Dedifferentiated amniotic fluid mesenchymal stem cell (primary cell): ENCODE results near the gene SLC37A1.

Experiments used
- DNase-seq: peaks from one replicate; pipeline ENCODE4 v3.0.0-alpha.2; 2016; ENCODE audit errors: extremely low spot score

Gene SLC37A1

DNA sequence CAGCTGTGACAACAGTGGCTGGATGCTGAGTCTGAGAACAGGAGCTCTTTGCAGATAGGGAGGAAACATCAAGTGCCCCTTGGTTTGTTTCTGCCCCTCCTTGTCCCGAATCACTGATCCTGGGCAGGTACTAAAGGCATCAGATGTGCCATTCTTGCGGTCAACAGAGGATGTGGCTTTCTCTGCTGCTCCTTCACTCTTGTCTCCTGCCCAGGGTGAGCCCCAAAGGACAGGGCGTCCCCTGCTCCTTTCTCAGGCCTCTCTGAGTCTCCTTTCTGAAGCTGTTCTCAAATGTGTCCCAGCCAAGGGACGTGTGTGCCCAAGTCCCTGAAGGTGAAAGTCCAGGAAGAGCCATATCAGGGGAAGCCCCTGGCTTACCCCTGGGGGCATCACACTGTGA, 31.7 kb downstream of the SLC37A1 start:
- no peak for DNase-seq

DNA sequence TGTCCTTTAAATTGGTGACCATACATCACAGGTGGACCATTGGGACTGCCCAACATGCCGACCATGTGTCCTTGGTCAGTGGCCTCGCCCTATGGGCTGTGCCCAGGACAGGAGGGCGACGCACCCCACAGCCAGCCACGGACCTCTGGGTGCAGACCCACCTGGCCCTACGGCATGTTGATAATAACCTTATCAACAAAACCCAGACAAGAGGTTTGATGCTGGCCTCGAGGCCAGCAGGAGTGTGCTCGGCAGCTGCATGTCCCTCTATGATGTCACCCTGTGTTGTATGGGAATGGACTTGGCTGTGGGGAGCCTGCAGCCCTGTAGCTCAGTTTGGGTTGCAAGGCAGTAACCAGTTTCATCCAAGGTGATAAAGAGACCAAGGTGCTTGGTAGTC, 32.1 kb downstream of the SLC37A1 start:
- no peak for DNase-seq

DNA sequence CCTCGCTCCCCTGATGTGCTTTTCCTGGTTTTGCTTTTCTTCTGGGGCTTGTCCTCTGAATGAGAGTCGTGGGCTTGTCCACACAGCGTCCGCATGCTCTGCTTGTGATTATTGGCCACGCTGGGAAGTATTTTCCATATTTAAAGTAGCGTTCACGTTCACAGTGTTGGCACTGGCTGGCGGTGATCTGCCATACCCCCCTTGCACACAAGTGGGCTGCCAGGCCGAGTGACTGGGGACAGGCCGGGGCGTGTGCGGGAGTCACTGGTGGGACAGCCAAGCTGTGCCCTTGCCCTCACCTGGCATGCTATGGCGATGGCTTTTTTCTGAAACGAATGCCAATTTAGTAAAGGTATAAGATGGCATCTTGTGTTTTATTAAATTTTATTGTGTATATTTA, 32.8 kb downstream of the SLC37A1 start:
- no peak for DNase-seq

DNA sequence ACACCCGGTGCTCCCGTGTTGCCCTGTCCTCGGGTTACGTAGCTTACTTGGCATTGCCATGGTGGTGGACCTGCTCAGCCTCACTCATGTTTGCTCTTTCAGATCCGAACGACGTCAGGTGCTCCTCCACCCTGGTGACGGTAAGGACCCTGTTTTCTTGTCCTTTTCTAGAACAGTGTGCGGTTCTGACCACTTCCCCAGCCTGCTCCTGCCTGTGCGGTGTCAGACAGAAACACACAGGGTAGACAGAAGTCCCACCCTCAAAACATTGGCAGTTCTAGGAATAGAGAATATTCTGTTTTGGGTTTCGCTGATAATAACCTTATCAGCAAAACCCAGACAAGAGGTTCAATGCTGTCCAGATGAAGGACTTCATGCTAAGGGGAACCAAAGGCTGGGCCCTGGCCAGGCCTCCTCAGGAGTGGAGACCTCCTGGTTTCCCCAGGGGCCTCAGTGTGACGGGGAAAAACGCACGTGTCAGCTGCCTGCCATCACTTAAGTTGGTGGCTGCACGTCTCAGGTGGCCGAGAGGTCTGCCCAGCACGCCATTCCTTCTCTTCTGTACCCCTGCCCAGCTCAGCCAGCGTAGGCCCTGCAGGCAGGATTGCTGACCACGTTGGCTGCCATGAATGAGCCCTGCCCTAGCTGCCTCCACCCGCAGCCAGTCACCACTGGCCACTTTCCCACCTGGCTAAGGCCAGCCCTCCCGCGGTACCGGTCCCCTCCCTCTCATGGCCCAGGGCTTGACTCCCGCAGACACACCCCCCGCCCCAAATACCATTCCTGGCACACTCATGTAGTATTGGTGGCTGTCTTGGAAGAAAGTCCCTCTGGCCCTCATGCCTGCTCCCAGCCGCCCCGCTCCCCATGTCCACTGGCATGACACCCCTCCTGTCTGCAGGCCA, 33.6 kb downstream of the SLC37A1 start:
- DNase-seq = no peak

DNA sequence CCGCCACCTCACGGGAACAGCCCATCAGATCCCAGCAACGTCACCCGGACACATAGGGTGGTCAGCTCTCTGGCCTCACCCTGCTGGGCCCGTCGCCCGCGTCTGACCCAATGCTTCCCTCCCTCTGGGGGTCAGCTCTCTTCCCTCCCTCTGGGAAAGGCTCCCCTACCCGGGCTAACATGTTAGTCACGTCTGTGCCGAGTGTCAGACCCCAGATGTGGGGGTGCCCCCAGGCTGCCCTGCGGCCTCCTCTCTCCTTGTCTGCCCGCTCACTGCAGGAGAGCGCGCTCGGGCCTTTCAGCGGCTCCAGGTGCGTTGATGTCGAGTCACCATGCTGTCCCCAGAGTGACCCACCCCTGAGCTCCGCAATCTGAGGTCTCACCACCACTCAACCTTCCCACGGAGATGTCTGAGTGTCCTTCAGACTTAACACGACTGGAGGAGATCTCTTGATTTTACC, 34.3 kb downstream of the SLC37A1 start:
- DNase-seq = no peak

DNA sequence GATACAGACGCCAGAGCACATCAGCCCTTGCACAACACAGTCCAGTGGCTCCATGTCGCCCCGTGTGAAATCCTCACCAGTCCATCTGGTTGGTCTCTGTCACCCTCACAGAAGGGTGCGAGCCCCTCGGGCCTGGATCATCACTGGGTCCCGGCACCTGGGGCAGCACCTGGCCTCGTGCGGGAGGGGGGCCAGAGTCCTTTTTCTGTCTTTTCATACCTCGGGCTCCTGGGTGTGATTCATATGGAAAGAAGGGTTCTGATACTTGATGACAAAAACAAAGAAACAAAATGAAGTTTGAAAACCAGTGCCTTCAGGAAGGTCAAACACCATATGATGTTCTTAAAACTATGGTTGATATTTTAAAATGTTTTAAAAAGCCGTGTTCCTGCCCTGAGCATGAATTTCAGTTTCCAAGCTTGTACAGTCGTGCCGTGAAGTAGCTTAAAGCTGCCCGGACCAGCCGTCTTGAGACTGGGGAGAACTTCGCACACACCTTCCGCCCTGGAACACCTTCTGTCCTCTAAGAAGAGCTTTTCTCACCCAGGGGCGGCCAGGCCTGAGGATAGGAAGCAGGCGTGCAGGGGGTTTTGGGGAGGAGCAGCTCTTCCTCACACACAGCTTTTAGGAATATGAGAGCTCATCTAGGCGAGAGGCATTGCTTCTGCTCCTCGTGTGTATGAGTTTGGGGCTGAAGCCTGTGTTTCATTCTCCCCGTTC, 35.2 kb downstream of the SLC37A1 start:
- no peak for DNase-seq

DNA sequence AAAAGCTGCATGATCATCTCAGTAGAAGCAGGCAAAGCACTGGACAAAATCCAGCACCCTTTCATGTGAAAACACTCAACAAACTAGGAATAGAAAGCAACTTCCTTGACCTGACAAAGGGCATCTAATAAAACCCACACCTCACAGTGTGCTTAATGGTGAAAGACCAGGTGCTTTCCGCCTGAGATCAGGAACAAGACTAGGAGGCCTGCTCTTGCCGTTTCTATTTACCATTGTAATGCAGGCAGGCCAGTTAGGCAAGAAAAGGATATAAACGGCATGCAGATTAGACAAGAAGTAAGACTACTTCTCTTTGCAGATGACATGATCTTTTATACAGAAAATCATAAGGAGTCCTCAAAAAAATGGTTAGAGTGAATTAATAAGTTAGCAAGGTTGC, 37.2 kb downstream of the SLC37A1 start:
- no peak for DNase-seq

DNA sequence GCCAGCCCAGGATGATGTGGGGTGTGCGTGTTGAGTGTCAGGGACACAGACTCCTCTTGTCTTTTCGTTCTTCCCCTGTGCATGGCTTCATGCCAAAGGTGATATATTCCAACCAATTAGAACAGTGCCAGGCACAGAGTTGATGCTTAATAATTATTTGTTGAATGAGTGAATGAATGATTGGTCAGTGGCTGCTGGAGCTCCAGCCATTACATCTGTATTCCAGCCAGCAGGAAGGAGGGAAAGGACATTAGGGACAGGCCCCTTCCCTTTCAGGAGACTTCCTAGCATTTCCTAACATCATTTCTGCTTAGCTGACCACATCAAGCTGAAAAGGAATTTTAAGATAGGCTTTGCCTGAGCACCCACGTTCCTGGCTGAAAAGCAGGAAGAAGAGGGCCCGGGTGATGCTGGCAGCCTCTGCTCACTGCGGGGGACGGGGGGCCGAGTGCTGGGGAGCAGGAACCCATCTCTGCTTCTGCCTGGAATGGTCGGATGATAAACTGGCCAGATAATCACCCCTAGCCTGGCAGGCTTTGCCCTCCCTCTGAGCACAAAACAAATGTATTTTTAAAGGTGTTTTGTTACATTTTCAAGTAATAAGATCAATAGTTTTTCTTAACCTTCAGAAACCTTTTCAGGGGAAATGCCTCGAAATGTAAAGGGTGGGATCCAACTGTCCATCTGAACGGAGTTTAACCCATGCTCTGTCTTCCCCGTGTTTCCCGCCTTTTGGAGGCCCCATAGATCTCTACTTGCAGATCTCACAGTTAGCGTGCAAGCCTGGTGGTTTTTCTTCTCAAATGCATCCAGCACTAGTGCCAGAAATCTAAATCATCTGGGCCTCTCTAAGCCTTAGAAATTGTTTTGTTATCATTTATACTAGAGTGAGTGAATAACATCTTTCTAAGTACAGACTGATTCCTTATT, 39.0 kb downstream of the SLC37A1 start:
- DNase-seq = no peak

DNA sequence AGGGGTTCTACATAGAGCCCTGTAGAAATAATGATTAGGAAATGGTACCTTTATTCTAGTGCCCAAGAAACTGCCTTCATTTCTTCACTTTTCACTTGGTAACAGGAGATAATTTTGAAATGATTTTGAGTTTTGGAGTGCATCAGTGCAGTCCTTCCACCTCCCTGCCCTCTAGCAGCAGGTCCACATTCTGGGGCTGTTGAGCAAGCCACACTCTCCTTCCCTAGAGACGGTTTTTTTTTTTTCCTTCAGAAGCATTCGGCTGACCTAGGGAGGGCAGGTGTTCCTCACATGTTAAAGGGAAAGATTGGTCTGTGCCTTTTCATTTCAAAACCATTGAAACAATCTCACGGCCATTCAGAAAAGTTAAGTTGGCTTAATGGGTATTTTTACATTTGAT, 39.8 kb downstream of the SLC37A1 start:
- DNase-seq = no peak

DNA sequence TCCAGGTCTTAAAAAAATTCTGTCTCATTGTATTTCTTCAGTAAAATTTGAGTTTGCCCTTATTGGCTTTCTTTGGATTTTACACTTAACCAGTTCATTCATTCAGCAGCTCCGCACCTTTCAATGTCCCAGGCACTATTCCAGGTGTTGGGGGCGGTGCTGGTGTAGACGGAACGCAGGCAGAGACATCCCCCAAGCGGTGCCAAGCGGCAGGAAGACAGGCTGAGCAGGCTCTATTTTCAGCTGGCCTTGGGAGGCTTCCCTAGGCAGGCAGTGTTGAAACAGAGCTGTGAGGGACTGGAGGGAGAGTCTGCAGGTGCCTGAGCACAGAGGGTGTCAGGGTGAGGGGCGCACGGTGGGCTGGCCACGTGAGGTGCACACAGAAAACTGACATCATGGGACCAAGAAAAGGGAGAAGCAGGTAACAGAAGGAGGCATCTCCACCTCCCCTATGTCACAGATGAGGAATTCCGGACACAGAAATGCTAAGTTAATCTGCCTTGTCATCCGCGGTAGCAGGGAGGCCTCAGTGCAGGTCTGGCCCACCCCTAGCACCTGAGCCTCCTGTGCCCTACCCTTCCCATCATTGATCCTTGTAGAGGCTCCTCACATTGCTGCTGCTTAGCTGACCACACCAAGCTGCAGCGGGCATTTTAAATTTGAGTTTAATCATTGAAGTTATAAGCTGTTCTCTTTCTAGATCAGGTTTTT, 40.8 kb downstream of the SLC37A1 start:
- no peak for DNase-seq

DNA sequence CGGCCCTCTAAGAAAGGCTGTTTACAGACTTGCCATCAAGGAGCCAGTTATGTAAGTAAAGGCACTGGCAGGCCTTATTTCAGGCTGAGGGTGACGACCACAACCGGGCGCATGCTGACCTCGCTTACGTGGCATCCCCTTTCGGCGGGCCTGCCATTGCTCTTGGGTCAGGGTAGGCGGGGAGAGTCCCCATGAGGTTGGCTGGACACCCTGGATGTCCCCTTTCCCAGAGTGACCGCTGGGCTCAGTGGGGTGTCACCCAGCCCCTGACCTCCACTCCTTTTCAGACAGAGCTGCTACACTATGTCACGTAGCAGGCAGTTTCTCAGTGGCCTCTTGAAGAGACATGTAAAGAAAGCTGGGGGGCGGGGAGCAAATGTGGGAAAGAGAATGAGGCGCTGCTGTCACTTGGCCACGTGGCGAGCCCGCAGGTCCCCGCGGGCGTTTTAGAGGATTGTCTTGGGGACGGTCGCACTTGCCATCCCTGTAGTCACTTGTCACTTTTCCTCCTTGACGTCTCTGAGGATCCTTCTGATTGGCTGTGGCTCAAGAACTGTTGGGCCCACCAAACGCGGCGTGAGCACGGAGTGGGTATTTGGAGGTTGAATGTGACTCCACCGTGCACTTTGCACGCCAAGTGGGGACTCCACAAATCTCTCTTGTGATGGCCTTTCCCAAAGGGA, 42.2 kb downstream of the SLC37A1 start:
- DNase-seq = no peak

DNA sequence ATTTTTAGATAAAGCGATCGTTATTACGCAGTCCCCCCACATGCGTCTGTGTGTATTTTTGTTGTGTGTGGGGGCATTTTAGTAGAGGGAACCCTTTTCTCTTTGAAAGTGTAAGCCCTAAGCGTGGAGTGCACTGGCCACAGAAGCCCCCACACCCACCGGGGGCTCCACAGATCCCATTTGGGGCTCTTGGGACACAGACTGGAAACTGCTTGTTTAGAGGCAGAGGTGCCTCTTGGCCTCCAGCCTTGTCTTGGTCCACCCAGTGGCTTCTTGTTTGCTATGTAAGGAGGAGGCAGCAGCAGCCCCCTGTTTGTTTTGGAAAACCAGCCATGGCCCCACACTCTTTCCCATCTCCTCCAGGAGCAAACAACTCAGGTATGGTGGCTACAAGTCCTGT, 42.8 kb downstream of the SLC37A1 start:
- DNase-seq = no peak

DNA sequence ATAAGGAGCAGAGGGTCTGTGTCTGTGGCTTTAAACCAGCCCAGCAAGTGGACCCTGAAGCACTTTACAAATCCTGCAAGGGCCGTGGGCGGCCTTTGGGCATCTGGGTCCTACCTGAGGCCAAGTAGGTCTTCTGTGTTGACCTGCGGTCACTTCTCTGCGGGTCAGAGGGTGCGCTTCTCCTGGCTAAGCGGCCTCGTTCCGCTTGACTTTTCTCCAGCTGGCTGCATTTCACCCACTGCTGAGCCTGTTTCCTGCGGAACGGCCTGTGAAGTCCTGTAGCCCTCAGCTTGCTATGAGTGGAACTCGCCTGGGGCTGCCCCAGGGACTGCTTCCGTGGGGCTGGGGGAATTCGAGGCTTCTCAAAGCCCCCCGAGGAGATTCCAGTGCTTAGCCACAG, 43.3 kb downstream of the SLC37A1 start:
- no peak for DNase-seq

DNA sequence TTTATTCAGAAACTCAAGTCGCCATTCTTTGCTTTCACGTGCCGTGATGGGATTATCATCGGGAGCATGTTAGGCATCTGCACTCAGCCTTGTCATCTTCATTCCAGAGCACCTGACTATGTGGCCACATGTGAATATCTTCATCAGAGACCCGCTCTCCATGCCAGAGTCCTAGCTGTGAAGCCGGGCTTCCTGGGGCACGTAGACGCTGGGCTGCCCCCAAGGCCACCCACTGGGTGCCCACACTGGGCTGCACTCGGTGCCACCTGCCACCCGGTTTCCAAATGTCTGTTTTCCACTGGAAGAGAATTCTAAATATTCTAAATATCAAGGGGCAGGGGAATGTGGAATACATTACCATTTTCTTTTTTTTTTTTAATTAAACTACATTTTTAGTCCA, 43.8 kb downstream of the SLC37A1 start:
- DNase-seq = no peak

DNA sequence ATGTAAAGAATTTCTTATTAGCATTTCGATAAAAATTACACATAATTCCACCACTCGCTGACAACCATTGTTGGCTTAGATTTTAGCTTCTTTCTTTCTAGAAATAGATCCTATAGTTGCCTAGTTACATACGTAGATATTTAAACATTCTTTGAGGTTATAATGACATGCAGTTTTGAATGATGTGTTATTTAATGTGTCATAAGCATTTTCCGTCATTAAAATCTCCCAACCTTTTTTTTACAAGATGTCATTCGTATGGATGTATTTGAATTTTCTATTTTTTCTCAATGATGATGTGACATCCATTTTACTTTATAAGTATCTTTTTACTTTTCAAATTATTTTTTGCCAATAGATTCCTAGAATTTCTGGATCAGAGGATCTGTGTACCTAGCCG, 44.7 kb downstream of the SLC37A1 start:
- no peak for DNase-seq

DNA sequence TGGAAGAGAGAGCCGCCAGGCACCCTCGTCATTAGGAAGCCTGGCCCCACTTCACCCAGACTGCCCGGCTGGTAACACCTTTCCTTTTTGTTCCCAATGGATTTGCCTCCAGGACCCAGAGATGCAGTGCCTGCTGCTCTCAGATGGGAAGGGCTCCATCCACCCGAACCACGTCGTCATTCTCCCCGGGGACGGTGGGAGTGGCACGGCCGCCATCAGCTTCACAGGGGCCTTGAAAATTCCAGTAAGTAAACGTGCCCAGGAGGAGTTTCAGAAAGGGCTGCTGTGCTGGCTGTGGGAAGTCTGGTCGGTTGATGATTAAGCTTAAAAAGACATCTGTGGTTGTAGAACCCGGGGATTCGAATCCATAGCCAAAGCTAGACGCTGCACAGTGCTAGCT, 45.2 kb downstream of the SLC37A1 start:
- no peak for DNase-seq

DNA sequence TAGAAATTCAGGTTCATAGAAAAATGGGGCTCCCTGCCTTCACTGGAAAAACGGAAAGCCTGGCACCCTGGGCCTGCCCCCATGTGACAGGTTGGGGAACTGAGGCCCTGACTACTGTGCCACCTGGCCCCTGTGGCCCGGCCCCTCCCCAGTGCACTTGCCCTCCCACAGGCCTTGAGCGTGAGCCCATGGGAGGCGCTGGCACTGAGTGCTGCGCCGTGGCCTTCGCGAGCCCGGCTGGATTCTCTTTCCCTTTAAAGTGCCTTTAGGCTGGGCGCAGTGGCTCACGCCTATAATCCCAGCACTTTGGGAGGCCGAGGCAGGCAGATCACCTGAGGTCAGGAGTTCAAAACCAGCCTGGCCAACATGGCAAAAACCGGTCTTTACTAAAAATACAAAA, 45.7 kb downstream of the SLC37A1 start:
- no peak for DNase-seq

DNA sequence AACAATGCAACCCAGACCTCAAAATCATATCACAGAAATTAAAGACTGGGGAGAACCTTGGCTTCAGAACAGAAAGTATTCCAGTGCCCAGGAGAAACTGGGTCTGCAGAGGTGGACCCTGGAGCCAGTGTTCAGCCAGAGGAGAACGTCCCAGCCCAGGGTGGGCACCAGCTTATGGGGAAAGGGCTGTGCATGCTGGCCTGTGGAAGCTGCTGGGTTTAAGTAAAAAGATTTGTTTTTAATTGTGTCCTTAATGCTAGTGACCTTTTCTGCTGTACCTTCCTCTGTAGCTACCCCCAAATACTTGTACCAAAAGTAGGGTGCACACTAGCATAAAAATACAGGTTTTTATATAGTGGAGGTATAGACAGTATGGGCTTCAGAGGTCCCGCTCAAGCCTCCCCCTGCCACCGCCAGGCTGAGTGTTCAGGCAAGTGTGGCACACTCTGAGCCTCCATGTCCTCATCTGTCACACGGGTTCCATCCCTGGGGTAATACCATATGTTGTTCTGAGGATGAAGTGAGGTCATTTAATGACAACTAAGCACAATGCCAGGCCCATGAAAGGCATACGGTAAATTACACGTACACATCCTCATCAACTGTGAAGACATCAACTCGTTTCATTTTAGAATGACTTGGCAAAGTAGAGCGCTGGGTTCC, 47.0 kb downstream of the SLC37A1 start:
- no peak for DNase-seq

DNA sequence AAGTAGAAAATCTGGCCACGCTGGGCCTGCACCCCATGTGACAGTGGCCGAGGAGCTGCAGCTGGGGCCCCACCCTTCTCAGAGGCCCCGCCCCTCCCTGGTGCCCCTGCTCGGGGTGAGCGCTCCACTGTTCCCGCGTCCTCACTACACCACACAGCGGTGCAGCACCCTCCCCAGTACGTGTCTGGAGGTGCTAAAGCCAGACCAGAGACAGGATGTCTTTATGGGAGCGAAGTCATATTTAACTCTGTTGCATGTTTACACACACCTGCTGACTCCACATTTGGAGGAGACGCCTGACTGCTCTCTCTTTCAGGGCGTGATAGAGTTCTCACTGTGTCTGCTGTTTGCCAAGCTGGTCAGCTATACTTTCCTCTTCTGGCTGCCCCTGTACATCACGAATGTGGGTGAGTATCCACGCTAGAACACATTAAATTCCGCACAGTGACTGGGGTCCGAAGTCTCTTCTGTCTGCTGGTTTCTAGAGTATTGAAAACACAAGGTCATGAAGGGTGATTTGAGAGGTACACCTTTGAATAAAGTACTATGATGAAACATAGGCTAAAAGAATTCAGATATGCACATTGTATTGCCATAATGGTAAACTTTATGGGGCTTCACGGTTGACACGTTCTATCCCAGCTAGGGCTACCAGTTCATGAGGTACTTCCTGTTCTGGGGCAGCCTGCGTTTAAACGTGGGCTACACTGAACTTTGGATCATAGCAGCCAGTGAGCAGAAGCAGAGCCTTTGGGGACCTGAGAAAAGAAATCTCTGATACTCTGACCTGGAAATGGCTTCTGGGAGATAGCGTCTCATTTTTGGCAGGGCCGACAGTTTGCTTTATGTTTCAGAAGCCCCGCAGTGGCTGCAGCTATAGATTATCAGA, 48.4 kb downstream of the SLC37A1 start:
- DNase-seq = no peak
